ENCODE results near the gene DNM2.

GRCh38 chr19:10706990-10707389 is 10.9 kb upstream of the DNM2 start:
- TF ChIP-seq REST (IDR thresholded peaks at IDR 0.05; ENCODE audit: insufficient read depth in 1 of 2, low read depth in 2 of 2, low read length in 1 of 2) (no peak), CTCF (IDR thresholded peaks at IDR 0.05) (no peak), POLR2AphosphoS5 (IDR thresholded peaks at IDR 0.05; ENCODE audit: low read depth, low read length) (no peak), TCF7L2 (IDR thresholded peaks at IDR 0.05; ENCODE audit: low read depth, low read length) (no peak), SIN3A (IDR thresholded peaks at IDR 0.05; ENCODE audit: borderline replicate concordance, insufficient read depth, low read depth, low read length) (no peak)
